COLO668 (cell line): Measurements from ENCODE around the gene DNAJC30.
"Not testable (repeated sequence)": the region's sequence is repeated elsewhere in the genome, so short reads cannot be mapped to it uniquely, and the experiment has no call there.

Experiments
- DNase-seq: peaks from one replicate; lab custom pipeline; 2025; ENCODE audit not compliant: unreplicated experiment; lab: John Stamatoyannopoulos, UW

The DNAJC30 gene

DNA sequence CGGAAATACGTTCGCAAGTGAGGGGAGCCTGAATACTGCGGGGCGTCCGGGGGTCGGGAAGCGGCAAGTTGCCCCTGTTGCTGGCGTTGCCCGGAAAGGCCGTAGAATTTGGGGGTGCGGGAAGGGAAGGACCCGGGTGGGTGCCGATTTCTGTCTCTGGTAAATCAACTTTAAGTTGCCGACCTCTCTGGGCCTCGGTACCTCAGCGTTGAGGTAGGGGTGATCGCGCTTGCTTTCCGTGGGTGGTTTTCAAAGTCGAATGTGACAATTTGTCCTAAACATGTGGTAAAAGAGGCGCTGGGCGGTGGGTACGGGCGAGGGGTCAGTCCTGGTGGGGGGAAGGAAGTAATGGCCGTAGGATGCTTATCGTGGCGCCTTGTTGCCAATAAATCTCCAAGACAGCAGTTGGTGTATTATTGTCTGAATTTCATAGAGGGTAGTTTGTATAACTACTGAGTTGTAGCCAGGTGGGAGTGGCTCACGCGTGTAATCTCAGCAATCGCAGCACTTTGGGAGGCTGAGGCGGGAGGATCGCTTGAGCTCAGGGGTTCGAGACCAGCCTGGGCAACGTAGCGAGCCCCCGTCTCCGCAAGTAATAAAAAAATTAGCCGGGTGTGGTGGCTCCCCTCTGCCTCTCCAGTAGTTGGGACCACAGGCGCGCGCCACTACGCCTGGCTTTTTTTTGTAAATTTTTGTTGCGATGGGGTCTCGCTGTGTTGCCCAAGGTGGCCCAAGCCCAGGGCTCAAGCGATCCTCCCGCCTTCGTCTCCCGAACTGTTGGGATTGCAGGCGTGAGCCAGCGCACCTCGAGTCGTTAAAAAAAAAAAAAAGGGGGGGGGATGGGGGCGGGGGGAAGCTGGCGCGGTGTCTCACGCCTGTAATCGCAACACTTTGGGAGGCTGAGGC is 788 bp upstream of the DNAJC30 start:
- peak; percentile 23 for DNase-seq

DNA sequence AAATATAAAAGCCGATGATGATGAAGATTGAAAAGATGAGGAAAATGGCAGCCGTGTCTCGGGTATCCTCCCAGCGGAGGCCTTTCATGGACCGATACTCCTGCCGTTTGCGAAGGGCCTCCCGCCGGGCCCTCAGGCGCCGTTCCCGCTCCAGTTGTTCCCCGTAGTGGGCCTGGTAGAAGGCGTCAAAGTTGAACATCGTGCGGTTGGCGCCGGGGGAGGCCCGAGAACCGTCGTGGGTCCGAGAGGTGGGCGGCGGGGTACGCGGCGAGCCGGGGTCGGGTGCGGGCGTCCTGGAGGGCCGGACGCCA is 553 bp downstream of the DNAJC30 start:
- no peak for DNase-seq

DNA sequence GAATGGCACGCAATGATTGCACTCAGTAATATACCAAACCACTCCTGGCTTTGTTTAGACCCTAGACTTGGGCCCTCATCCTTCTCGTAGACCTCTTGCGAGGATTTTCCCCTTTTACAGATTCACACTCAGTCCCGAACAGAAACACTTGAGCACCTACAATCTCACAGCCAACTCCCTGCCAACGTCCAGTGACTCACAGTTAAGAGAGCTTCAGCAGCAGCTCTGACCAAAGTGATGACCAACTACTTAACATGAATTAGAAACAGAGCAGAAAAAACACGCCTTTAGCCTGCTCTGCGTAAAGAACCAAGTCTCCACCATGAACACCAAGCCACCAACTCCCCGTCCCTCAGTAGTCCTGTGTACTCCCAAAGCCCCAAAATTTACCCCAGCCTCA is 2.2 kb downstream of the DNAJC30 start:
- DNase-seq = no peak

DNA sequence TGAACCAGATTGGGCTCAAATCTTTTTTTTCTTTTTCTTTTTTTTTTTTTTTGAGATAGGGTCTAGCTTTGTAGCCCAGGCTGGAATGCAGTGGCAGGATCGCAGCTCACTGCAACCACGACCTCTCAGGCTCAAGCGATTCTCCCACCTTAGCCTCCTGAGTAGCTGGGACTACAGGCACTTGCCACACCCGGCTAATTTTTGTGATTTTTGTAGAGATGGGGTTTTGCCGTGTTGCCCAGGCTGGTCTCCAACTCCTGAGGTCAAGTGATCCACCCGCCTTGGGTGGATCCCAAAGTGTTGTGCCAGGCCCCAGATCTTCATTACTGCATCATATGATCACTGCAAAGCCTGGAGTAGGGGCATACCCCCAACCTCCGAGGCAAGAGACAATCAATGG is 2.8 kb downstream of the DNAJC30 start:
- DNase-seq = no peak

DNA sequence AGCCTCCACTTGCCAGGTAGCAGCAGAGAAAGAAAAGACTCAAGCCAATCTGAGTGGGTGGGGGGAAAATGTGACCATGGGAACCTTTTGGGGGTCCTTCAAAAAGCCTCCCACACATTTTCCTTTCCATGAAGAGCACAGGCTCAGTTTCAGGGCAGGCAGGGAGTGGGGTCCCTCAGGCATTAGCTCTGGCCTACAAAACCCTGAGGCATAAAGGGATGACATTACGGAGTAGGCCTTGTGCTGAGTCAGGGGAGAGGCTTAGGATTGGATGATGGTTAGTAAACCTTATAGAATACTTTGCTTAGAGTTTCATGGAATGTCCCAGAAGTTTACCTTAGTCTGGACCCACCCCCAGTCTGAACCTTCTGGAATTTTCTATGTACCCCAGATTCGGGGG is 3.5 kb downstream of the DNAJC30 start:
- no peak for DNase-seq

DNA sequence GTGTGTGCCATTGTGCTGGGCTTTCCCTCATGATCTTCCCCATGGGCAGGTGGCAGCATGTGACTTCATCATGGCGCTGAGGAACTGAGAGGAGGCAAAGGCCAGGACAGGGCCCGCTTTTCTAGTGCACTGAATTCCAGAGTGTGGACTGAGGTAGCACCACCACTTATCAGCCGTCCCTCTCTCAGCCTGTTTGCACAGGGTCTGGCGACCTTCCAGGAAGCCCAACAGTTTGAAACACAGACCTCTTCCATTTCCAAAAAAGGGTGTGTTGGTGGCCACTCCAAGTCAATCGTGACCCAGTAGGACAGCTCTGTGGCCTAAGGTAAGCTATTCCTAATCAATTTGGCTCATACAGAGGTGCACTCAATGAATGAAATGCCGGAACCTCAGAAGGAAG is 4.4 kb downstream of the DNAJC30 start:
- DNase-seq = no peak

DNA sequence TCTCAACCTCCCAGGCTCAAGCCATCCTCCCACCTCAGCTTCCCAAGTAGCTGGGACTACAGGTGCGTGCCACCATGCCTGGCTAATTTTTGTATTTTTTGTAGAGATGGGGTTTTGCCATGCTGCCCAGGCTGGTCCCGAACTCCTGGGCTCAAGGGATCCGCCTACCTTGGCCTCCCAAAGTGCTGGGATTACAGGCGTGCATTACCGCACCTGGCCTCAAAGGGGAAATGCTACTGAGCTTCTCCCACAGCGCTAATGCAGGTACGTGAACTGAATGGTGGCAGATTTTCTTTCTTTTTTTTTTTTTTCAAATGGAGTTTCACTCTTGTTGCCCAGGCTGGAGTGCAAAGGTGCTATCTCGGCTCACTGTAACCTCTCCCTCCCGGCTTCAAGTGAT is 7.2 kb downstream of the DNAJC30 start:
- DNase-seq = not testable (repeated sequence)

DNA sequence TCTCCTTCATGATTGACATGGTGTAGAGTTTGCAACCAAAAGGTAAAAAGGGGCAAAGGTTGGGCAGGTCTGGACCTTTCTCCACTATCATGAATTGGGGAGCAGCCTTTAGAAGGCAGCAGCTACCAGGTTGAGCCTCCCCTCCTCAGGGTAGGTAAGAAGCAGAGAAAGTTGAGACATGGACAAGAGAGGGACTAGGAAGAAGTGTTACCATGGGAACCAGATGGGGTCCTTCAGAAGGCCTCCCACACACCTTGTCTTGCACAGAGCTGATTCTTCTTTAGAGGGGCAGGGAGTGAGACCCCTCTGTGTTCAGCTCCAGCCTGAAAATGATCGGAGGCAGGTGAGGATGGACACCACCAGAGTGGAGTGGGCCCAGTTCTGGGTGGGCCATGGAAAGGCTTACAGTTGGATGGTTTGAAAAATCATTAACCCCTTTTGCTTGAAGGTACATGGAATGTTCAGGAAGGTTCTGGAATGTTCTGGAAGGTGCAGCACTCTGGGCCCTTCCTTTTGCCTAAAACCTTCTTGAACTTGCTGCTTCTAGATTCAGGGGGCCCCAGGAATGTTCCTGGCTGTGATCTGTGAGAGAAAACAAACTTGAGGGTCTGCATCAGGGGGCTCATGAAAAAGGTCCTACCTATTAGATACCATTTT is 8.7 kb downstream of the DNAJC30 start:
- no peak for DNase-seq

DNA sequence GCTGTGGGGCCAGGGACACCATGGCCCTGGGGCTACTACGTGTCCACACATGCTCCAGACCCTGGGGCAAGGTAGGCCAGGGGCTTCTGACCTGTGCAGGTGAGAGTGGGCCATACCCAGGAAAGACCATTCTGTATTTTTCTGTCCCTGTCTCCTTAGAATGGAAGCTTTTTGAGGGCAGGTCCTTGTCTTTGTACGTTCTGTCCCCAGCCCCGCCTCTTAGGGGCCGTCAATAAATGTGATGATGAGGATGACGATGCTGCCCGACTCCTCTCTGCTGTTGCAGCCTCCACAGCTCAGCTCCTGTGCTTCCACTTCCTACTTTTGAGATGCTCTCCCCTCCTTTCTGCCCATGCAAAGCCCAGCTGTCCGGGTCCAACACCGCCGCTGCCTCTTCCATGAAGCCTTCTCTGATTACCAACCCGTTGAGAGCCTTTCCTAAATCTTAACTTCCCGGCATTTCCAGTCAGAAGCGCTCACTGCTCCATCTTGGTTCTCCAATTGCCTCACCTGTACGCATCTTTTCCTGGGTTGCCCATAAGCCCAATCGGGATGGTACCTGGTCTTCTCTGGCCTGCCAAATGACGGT is 11.3 kb downstream of the DNAJC30 start:
- DNase-seq = no peak

DNA sequence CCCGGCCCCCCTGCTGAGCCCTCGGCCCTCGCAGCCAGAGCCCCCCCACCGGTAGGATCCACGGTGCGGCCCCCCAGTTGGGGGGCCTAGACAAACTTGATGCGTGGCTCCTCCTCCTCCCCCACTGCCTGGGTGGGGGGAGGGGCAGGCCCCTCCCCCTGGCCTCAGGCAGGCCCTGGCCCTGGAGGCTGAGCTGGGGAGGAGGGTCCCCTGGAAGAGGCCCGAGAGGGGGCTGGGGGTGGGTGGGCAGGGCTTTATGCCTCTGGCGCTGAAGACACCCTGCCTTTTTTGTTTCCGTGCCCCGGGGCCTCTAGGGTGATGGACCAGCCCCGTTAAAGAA is 12.0 kb downstream of the DNAJC30 start:
- DNase-seq = no peak

DNA sequence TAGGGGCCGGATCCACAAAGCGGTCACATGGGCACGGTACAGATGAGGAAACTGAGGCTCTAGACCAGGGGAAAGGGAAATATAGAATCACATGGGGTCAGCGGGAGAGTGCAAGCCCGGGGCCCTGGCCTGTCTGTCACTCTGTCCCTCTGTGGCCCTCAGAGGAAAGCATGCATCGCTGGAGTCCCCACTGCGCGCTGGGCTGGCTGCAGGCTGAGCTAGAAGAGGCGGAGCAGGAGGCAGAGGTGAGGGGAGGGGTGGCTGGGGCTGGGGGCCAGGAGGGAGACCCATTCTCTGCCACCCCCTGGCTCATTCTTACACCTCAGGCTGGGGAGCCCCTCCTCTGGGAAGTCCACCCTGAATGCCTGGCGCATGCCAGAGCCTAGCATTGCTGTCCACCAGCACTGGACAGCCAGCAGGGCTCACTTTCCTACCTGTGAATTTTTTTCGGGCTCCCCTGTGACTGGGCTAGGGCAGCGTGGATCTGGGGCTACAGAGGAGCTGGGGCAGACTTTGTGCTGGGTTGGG is 13.3 kb downstream of the DNAJC30 start:
- no peak for DNase-seq

DNA sequence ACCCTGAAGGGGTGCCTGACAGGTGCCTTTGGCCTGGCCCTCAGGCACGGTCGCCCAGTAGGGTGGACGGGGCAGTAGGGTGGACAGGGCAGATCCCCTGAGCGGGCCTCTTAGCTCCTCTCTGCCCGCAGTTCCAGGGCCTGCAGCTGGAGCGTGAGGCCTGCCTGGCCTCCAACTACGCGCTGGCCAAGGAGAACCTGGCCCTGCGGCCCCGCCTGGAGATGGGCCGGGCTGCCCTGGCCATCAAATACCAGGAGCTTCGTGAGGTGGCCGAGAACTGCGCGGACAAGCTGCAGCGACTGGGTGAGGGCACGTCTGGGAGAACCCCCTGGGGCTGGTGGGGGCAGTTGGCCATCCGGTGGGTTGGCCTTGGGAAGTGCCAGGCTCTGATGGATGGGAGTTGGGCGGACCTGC is 14.0 kb downstream of the DNAJC30 start:
- DNase-seq = no peak

DNA sequence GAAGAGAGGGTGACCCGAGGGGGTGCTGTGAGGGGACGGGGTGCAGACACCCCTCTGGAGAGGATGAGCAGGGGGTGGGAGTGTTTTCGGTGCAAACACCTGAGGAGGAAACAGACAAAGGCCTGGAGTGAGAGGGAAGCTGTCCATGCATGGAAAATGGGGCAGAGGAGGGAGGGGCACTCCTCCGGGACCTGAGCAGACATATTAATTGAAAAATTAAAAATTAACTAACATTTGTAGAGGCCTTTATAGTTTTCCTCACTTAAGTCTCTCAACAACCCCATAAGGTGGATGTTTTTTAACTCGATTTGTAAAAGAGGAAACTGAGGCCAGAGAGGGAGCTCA is 14.4 kb downstream of the DNAJC30 start:
- no peak for DNase-seq

DNA sequence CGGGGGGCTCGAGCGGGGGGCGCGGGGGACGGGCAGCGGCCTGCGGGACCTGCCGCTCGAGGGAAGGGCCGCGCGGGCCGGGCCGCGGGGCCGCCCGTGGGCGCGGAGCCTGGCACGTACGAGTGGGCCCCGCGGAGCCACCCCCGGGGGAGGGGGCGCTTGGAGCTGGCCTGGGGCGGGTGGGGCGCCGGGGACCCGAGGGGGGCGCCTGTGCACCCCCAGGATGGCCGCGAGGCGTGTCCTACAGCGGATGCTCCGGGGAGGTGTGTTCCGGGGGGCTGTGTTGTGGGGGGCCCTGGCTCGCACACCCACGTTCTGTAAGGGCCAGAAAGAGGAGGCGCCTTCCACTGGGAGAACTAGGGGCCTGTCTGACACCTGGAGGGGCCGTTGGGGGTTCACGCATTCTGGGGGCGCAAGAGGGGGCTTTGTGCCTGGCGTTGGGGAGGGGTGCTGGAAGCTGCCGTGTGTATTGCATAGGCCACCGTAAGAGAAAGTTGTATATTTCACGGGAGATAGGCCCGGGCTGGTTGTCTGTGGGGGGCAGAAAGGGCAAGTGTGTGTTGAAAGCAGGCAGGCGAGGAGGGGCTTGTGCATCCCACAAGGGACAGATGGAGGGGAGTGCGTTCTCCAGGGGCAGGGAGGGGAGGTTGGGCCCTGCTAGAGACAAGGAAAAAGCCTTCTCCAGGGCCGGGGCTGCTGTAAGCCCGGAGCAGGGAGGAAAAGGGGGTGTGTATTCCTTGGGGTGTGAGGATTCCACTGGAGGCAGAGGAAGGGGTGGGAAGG is 15.0 kb downstream of the DNAJC30 start:
- peak; percentile 11 for DNase-seq

DNA sequence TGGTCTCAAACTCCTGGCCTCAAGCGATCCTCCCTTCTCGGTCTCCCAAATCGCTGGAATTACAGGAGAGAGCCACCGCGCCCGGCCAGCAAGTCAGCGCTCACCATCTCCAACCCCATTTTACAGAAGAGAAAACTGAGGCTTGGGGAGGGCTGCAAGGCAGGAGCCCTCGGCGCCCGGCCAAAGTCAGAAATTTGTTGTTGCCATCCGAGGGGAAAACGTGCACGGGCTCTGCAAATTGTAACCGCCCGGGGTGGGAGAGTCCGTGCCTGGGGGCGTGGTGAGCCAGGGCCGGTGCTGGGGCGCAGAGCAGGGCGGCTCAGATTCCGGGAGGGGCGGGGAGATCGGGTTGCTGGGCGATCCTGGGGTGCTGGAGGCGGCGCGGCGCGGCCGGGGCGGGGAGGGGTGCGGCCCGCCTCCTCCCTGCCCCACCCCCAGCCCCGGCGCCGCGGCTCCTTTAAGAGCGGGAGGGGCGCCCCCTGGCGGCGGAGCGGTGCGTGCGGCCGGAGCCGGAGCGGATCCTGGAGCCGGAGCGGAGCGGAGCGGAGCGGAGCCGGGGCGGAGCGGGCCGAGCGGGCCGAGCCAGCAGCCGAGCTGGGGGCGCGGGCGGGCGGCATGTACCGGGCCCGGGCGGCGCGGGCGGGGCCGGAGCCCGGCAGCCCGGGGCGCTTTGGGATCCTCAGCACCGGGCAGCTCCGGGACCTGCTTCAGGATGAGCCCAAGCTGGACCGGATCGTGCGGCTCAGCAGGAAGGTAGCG is 15.7 kb downstream of the DNAJC30 start, which contains the start of gene VPS37D:
Gene VPS37D (plus strand): TSS at position 488 of the 759 bp plus-strand sequence. CDS start 128 bp downstream, at position 616.
- peak; percentile 91 for DNase-seq

DNA sequence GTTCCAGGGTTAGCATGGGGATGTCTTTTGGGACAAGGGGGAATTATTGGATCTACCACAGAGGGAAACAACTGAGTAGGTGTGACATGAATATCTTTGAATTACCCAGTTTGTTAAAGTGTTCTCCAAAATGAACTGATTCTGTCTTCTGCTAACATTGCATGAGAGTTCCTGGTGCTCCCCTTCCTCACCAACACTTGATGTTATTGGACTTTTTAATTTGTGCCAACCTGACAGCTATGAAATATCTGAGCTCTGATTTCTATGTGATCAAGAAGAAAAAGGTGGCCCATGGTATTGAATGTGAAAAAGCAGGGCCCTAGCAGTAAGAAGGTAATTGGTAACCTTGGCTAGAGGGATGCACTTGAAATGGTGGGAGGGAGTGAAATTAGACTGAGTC is 20.2 kb downstream of the DNAJC30 start:
- no peak for DNase-seq

DNA sequence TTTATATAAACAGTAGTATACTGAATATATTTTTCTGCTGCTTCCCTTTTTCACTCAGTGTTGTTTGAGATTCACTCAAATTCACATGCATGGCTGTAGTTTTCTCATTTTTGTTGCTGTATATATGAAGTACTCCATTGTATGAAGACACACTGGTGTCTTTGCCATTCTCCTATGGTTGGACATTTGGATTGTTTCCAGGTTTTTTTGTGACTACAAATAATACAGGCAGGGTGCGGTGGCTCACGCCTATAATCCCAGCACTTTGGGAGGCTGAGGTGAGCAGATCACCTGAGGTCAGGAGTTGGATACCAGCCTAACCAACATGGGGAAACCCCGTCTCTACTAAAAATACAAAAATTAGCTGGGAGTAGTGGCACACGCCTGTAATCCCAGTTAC is 22.7 kb downstream of the DNAJC30 start:
- DNase-seq = not testable (repeated sequence)

DNA sequence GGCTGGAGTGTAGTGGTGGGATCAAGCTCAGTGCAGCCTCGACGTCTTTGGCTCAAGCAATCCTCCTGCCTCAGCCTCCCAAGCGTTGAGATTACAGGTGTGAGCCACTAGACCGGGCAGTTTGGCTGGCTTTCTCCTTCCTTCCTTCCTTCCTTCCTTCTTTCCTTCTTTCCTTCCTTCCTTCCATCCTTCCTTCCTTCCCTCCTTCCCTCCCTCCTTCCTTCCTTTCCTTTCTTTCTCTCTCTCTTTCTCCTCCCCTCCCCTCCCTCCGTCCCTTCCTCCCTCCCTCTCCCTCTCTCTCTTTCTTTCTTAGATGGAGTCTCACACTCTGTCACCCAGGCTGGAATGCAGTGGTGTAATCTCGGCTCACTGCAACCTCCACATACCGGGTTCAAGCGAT is 23.3 kb downstream of the DNAJC30 start:
- no peak for DNase-seq

DNA sequence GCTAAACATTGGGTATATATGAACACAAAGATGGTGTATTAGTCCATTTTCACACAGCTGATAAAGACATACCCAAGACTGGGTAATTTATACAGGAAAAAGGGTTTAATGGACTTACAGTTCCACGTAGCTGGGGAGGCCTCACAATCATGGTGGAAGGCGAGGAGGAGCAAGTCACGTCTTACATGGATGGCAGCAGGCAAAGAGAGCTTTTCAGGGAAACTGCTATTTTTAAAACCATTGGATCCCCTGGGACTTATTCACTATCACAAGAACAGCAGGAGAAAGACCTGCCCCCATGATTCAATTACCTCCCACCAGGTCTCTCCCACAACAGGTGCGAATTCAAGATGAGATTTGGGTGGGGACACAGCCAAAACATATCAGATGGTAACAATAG is 27.9 kb downstream of the DNAJC30 start:
- not testable (repeated sequence) for DNase-seq

DNA sequence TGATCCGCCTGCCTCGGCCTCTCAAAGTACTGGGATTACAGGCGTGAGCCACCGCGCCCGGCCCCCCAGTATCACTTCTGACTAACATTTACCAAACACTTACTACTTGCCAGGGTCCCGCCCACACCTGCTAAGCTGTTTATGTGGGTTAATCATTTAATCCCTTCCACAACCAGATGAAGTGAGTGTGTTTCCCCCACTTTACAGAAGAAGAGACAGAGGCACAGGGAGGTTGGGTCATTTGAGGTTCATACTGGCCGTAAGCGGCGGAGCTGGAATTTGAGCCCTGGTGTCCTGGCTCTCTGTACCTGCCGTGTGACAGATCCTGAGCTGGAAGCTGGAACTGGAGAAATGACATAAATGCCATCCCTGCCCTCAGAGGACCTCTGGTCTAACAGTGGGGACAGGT is 30.7 kb downstream of the DNAJC30 start:
- DNase-seq = no peak

DNA sequence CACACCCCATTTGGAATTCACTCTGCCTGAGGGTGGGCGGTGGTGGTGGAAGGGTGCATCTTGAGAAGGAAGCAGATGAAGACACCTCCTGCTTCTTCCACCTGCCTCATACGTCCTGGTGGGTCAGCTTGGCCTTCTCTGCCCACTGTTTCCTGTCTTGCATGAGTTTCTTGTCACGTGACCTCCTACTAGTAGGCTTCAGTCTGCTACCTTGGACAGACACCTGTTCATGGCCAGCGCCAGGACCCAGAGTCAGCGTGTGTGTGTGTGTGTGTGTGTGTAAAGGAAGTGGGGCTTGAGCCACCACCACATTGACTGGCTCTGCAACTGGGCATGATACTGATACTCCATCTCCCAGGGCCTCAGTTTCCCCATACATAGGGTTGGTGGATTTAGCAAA is 32.7 kb downstream of the DNAJC30 start:
- DNase-seq = no peak
